ENCODE measurements around the gene FBLIM1.
A peak's percentile ranks its signal among the peaks of the same experiment; 100 is the strongest.

Gene FBLIM1

DNA sequence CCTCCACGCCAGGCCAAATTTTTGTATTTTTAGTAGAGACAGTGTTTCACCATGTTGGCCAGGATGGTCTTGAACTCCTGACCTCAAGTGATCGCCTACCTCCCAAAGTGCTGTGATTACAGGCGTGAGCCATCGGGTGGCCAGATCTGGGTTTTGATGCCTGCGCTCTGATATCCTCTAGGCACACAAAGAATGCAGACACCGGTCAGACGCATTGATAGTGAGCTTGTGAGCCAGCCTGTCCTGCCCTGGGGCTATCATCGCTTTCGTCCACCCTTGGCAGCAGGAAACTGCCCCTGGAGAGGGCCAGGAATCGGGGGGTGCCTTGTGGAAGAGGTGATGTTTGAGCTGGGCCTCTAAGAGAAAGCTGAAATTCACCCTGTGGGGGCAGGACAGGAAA lies 4.0 kb downstream of the FBLIM1 start:
- H3K9me3 ChIP-seq (ENCODE audit: control insufficient read depth, low read length), result no peaks in the 10 kb centered on the region
- no peak overlapping the region for H3K9ac ChIP-seq (ENCODE audit: low read length)
- H3K36me3 ChIP-seq (ENCODE audit: control insufficient read depth in 1 of 2, insufficient read depth in 2 of 2, low read depth in 1 of 2, low read length in 2 of 2), result peaks cover 7 to 38% of the 10 kb centered on the region in 2 experiments
- no peak overlapping the region for H2BK120ac ChIP-seq (ENCODE audit: low read depth, low read length)
- no peak overlapping the region for H3K4me3 ChIP-seq (ENCODE audit: insufficient read depth in 1 of 2, low read depth in 1 of 2, low read length in 2 of 2)
- WGBS, result 80% methylated on average over 10 of the region's 10 CpGs
- H3K27me3 ChIP-seq (ENCODE audit: control insufficient read depth in 1 of 2, insufficient read depth in 1 of 2, low read length in 2 of 2), result peaks cover 0 to 2% of the 10 kb centered on the region in 2 experiments
- no peak overlapping the region for H3K4me2 ChIP-seq (ENCODE audit: low read length, poor library complexity, severe bottlenecking)
- no peak overlapping the region for H3K27ac ChIP-seq (ENCODE audit: low read length, poor library complexity, severe bottlenecking)
- no peak overlapping the region for H3K4ac ChIP-seq (ENCODE audit: low read depth in 1 of 2, low read length in 2 of 2)
- H3K79me1 ChIP-seq (replicated peaks; ENCODE audit: low read length, poor library complexity, severe bottlenecking), result peaks cover 21% of the 10 kb centered on the region
- no peak overlapping the region for H2AK5ac ChIP-seq (ENCODE audit: low read length, severe bottlenecking)
- H2BK5ac ChIP-seq (ENCODE audit: low read depth, low read length, poor library complexity, severe bottlenecking), result no peak overlapping the region
- no peak overlapping the region for H3K23ac ChIP-seq (ENCODE audit: low read length in 2 of 2)
- DNase-seq, result no peak
- no peak overlapping the region for H4K8ac ChIP-seq (ENCODE audit: low read length)
- no peak overlapping the region for H2BK15ac ChIP-seq (ENCODE audit: low read depth, poor library complexity, severe bottlenecking)
- H3K4me1 ChIP-seq (ENCODE audit: control insufficient read depth, insufficient read depth, low read depth, low read length), result peaks cover 33% of the 10 kb centered on the region
- no peak overlapping the region for H3K14ac ChIP-seq (ENCODE audit: low read length in 2 of 2)
- H4K91ac ChIP-seq (ENCODE audit: low read length), result no peak overlapping the region
- no peak overlapping the region for H3K18ac ChIP-seq (ENCODE audit: low read depth in 1 of 2, low read length in 2 of 2)
- H2BK12ac ChIP-seq (ENCODE audit: low read length in 2 of 2), result no peak overlapping the region
- H2AFZ ChIP-seq (ENCODE audit: low read depth, low read length), result no peak overlapping the region

DNA sequence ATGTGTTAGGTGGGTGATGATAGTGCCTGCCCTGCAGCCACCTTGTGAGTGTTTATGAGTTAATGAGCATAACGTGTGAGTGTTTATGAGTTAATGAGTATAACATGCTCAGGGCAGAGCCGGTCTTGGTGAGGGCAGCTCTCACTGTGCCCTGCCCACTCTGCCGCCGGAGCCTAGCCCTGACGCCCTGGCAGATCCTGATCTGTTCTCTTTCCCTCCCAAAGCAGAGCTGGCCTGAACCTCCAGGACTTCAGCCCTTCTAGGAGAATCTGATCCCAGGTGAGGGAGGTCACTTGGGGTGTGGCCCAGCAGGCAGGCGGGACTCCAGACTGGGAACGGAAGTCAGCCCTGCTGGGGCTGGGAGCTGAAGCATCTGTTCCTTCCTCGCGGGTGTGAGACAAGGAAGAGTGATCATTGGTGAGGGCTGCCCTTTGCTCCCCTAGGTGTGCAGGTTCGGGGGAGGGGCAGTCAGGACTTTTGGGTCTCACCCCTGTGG lies 5.7 kb downstream of the FBLIM1 start:
- H2AK5ac ChIP-seq (ENCODE audit: low read length, severe bottlenecking), result peak overlapping the region; percentile 14
- peaks cover 0 to under 1% of the 10 kb centered on the region in 2 experiments for H3K27me3 ChIP-seq (ENCODE audit: control insufficient read depth in 1 of 2, insufficient read depth in 1 of 2, low read length in 2 of 2)
- no peak overlapping the region for H3K27ac ChIP-seq (ENCODE audit: low read length, poor library complexity, severe bottlenecking)
- H3K36me3 ChIP-seq (ENCODE audit: control insufficient read depth in 1 of 2, insufficient read depth in 2 of 2, low read depth in 1 of 2, low read length in 2 of 2), result peaks cover 15 to 55% of the 10 kb centered on the region in 2 experiments
- H4K91ac ChIP-seq (ENCODE audit: low read length), result no peak overlapping the region
- no peaks in the 10 kb centered on the region for H3K9me3 ChIP-seq (ENCODE audit: control insufficient read depth, low read length)
- peaks cover 25% of the 10 kb centered on the region for H3K4me1 ChIP-seq (ENCODE audit: control insufficient read depth, insufficient read depth, low read depth, low read length)
- no peak overlapping the region for H3K18ac ChIP-seq (ENCODE audit: low read depth in 1 of 2, low read length in 2 of 2)
- no peak for DNase-seq
- 91% methylated on average over 9 of the region's 10 CpGs for WGBS
- peaks cover 26% of the 10 kb centered on the region for H3K79me1 ChIP-seq (replicated peaks; ENCODE audit: low read length, poor library complexity, severe bottlenecking)
- no peak overlapping the region for H3K4me2 ChIP-seq (ENCODE audit: low read length, poor library complexity, severe bottlenecking)
- no peak overlapping the region for H2BK120ac ChIP-seq (ENCODE audit: low read depth, low read length)
- peak overlapping the region in 1 of 2 experiments; percentile 22 for H2BK12ac ChIP-seq (ENCODE audit: low read length in 2 of 2)
- no peak overlapping the region for H2AFZ ChIP-seq (ENCODE audit: low read depth, low read length)
- H3K4ac ChIP-seq (ENCODE audit: low read depth in 1 of 2, low read length in 2 of 2), result no peak overlapping the region
- H2BK5ac ChIP-seq (ENCODE audit: low read depth, low read length, poor library complexity, severe bottlenecking), result no peak overlapping the region
- no peak overlapping the region for H3K4me3 ChIP-seq (ENCODE audit: insufficient read depth in 1 of 2, low read depth in 1 of 2, low read length in 2 of 2)
- H3K14ac ChIP-seq (ENCODE audit: low read length in 2 of 2), result peak overlapping the region in 1 of 2 experiments; percentile 19
- no peak overlapping the region for H3K23ac ChIP-seq (ENCODE audit: low read length in 2 of 2)
- no peak overlapping the region for H3K9ac ChIP-seq (ENCODE audit: low read length)
- peak overlapping the region; percentile 50 for H2BK15ac ChIP-seq (ENCODE audit: low read depth, poor library complexity, severe bottlenecking)
- H4K8ac ChIP-seq (ENCODE audit: low read length), result no peak overlapping the region

DNA sequence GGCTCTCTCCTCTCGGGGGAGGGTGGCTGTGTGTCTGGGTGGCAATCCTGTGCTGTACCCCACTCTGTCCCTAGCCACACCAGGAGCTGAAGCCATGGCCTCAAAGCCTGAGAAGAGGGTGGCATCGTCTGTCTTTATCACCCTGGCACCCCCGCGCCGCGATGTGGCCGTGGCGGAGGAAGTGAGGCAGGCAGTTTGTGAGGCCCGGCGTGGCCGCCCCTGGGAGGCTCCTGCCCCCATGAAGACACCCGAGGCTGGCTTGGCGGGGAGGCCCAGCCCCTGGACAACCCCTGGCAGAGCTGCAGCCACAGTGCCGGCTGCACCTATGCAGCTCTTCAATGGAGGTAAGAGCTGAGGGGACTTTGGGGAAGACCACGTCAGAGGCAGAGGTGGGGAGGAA lies 6.3 kb downstream of the FBLIM1 start:
- Histone ChIP-seq H3K27ac (ENCODE audit: low read length, poor library complexity, severe bottlenecking) (no peak overlapping the region), H3K4me1 (ENCODE audit: control insufficient read depth, insufficient read depth, low read depth, low read length) (peaks cover 25% of the 10 kb centered on the region), H3K4me2 (ENCODE audit: low read length, poor library complexity, severe bottlenecking) (no peak overlapping the region), H3K23ac (ENCODE audit: low read length in 2 of 2) (no peak overlapping the region), H4K91ac (ENCODE audit: low read length) (no peak overlapping the region), H3K4ac (ENCODE audit: low read depth in 1 of 2, low read length in 2 of 2) (no peak overlapping the region), H2BK15ac (ENCODE audit: low read depth, poor library complexity, severe bottlenecking) (no peak overlapping the region), H2BK12ac (ENCODE audit: low read length in 2 of 2) (no peak overlapping the region), H2AK5ac (ENCODE audit: low read length, severe bottlenecking) (no peak overlapping the region), H3K36me3 (ENCODE audit: control insufficient read depth in 1 of 2, insufficient read depth in 2 of 2, low read depth in 1 of 2, low read length in 2 of 2) (peaks cover 15 to 57% of the 10 kb centered on the region in 2 experiments), H3K18ac (ENCODE audit: low read depth in 1 of 2, low read length in 2 of 2) (no peak overlapping the region), H2BK5ac (ENCODE audit: low read depth, low read length, poor library complexity, severe bottlenecking) (no peak overlapping the region), H3K9me3 (ENCODE audit: control insufficient read depth, low read length) (no peaks in the 10 kb centered on the region), H3K27me3 (ENCODE audit: control insufficient read depth in 1 of 2, insufficient read depth in 1 of 2, low read length in 2 of 2) (no peaks in the 10 kb centered on the region), H3K14ac (ENCODE audit: low read length in 2 of 2) (no peak overlapping the region), H3K9ac (ENCODE audit: low read length) (no peak overlapping the region), H3K79me1 (replicated peaks; ENCODE audit: low read length, poor library complexity, severe bottlenecking) (peaks cover 26% of the 10 kb centered on the region), H4K8ac (ENCODE audit: low read length) (no peak overlapping the region), H2BK120ac (ENCODE audit: low read depth, low read length) (peak overlapping the region; percentile 71), H2AFZ (ENCODE audit: low read depth, low read length) (no peak overlapping the region), H3K4me3 (ENCODE audit: insufficient read depth in 1 of 2, low read depth in 1 of 2, low read length in 2 of 2) (no peak overlapping the region)
- DNase-seq, result no peak
- 92% methylated on average over 14 of the region's 15 CpGs for WGBS

DNA sequence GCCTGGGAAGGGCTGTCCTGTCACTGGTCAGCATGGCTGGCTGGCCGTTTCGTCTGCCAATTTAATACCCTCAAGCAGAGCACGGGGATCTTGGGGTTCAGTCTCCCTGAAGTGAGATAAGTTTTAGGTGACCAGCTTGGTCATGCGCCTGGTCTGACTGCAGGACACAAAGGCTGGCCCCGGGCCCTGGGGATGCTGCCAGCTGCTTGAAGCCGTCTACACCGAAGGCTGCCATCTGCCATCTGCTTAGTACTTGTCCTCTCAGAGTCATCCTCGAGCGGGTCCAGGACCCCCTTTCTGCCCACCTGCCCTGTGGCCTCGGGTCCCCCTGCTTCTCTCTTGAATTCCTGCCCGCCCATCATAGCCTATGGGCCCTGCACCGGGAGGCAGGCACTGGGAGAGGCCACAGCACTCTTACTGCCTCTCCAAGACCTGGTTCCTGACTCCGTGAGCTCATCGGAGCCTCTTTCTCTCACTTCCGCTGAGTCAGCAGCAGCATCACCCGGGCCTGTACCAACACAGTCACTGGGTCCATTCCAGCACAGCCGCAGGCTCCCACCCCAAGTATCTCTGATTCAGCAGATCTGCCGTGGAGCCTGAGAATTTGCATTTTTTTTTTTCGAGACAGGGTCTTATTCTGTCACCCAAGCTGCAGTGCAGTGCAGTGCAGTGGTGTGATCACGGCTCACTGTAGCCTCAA lies 7.0 kb downstream of the FBLIM1 start:
- peaks cover 21 to 65% of the 10 kb centered on the region in 2 experiments for H3K36me3 ChIP-seq (ENCODE audit: control insufficient read depth in 1 of 2, insufficient read depth in 2 of 2, low read depth in 1 of 2, low read length in 2 of 2)
- H3K4me1 ChIP-seq (ENCODE audit: control insufficient read depth, insufficient read depth, low read depth, low read length), result peaks cover 24% of the 10 kb centered on the region
- WGBS, result 91% methylated on average over 20 of the region's 20 CpGs
- no peak overlapping the region for H3K18ac ChIP-seq (ENCODE audit: low read depth in 1 of 2, low read length in 2 of 2)
- no peak overlapping the region for H2BK15ac ChIP-seq (ENCODE audit: low read depth, poor library complexity, severe bottlenecking)
- no peaks in the 10 kb centered on the region for H3K9me3 ChIP-seq (ENCODE audit: control insufficient read depth, low read length)
- no peak overlapping the region for H3K4me3 ChIP-seq (ENCODE audit: insufficient read depth in 1 of 2, low read depth in 1 of 2, low read length in 2 of 2)
- H2BK12ac ChIP-seq (ENCODE audit: low read length in 2 of 2), result no peak overlapping the region
- H2AFZ ChIP-seq (ENCODE audit: low read depth, low read length), result no peak overlapping the region
- H2BK120ac ChIP-seq (ENCODE audit: low read depth, low read length), result no peak overlapping the region
- DNase-seq, result peak; percentile 29
- H4K8ac ChIP-seq (ENCODE audit: low read length), result no peak overlapping the region
- H3K27ac ChIP-seq (ENCODE audit: low read length, poor library complexity, severe bottlenecking), result no peak overlapping the region
- H2AK5ac ChIP-seq (ENCODE audit: low read length, severe bottlenecking), result no peak overlapping the region
- no peak overlapping the region for H2BK5ac ChIP-seq (ENCODE audit: low read depth, low read length, poor library complexity, severe bottlenecking)
- no peak overlapping the region for H3K9ac ChIP-seq (ENCODE audit: low read length)
- no peak overlapping the region for H3K23ac ChIP-seq (ENCODE audit: low read length in 2 of 2)
- peak overlapping the region; percentile 18 for H4K91ac ChIP-seq (ENCODE audit: low read length)
- H3K79me1 ChIP-seq (replicated peaks; ENCODE audit: low read length, poor library complexity, severe bottlenecking), result peaks cover 32% of the 10 kb centered on the region
- no peak overlapping the region for H3K14ac ChIP-seq (ENCODE audit: low read length in 2 of 2)
- no peak overlapping the region for H3K4me2 ChIP-seq (ENCODE audit: low read length, poor library complexity, severe bottlenecking)
- no peak overlapping the region for H3K4ac ChIP-seq (ENCODE audit: low read depth in 1 of 2, low read length in 2 of 2)
- H3K27me3 ChIP-seq (ENCODE audit: control insufficient read depth in 1 of 2, insufficient read depth in 1 of 2, low read length in 2 of 2), result no peaks in the 10 kb centered on the region
